GM23338 (cell line): Measurements from ENCODE around the gene SORCS2. TPM values are rescaled to one million over a fixed set of nuclear protein-coding genes. Genes with fewer than 3 reads are reported as not detected.

ENCODE experiments used
- ATAC-seq: fragments of 200-7000 bp; cut with Tn5 transposase; 3 replicates; pipeline ENCODE4 v1.9.1; 2020
- DNase-seq: peaks from one replicate; pipeline ENCODE4 v3.0.0-alpha.2; 2015; ENCODE audit warnings: low spot score
- H2AFZ ChIP-seq: fragments of 200-600 bp; sonication (generic); 2 replicates; pipeline ENCODE4 v1.8.0; 2016; ENCODE audit warnings: antibody characterized with exemption, mild to moderate bottlenecking, moderate library complexity
- H3F3A ChIP-seq: fragments of 200-600 bp; sonication (generic); replicated peaks from 2 replicates; pipeline ENCODE4 v1.8.0; 2017; ENCODE audit warnings: antibody characterized with exemption, mixed run types, low read depth
- H3K27ac ChIP-seq: fragments of 200-600 bp; sonication (generic); 2 replicates; pipeline ENCODE4 v1.6.1; 2016; ENCODE audit warnings: low read depth
- H3K27me3 ChIP-seq: fragments of 200-600 bp; sonication (generic); 2 replicates; pipeline ENCODE4 v1.8.0; 2016; ENCODE audit warnings: mild to moderate bottlenecking, mixed run types, moderate library complexity; ENCODE audit not compliant: insufficient read depth
- H3K36me3 ChIP-seq: fragments of 200-600 bp; sonication (generic); 2 replicates; pipeline ENCODE4 v1.8.0; 2016; ENCODE audit warnings: mild to moderate bottlenecking; ENCODE audit not compliant: insufficient read depth
- H3K4me1 ChIP-seq: fragments of 200-600 bp; sonication (generic); 2 replicates; pipeline ENCODE4 v1.8.0; 2016; ENCODE audit warnings: mild to moderate bottlenecking, moderate library complexity; ENCODE audit not compliant: insufficient read depth
- H3K4me2 ChIP-seq: fragments of 200-600 bp; sonication (generic); 2 replicates; pipeline ENCODE4 v1.7.1; 2017; ENCODE audit warnings: mixed run types
- H3K4me3 ChIP-seq: fragments of 200-600 bp; sonication (generic); 2 replicates; pipeline ENCODE4 v1.6.1; 2016; ENCODE audit warnings: mixed run types
- H3K79me2 ChIP-seq: fragments of 200-600 bp; sonication (generic); replicated peaks from 2 replicates; pipeline ENCODE4 v1.8.0; 2017; ENCODE audit warnings: mild to moderate bottlenecking; ENCODE audit not compliant: insufficient read depth
- H3K9me2 ChIP-seq: fragments of 200-600 bp; sonication (generic); 2 replicates; pipeline ENCODE4 v1.8.0; 2017; ENCODE audit not compliant: insufficient read depth
- H4K20me1 ChIP-seq: fragments of 200-600 bp; sonication (generic); replicated peaks from 2 replicates; pipeline ENCODE4 v1.8.0; 2017; ENCODE audit warnings: mild to moderate bottlenecking; ENCODE audit not compliant: insufficient read depth
- H3K27ac Mint-ChIP-seq: 2 replicates; pipeline ENCODE4 v1.8.0; 2020; ENCODE audit warnings: inconsistent platforms, mild to moderate bottlenecking, moderate library complexity, mixed read lengths
- H3K27me3 Mint-ChIP-seq: 3 replicates; pipeline ENCODE4 v1.8.0; 2022; ENCODE audit warnings: low read depth, mild to moderate bottlenecking, moderate library complexity, mixed read lengths, inconsistent platforms; ENCODE audit not compliant: insufficient read depth, poor library complexity
- H3K36me3 Mint-ChIP-seq: 3 replicates; pipeline ENCODE4 v1.8.0; 2021; ENCODE audit warnings: low read depth, mild to moderate bottlenecking, inconsistent platforms, moderate library complexity, mixed read lengths
- H3K4me1 Mint-ChIP-seq: 3 replicates; pipeline ENCODE4 v1.8.0; 2020; ENCODE audit warnings: mild to moderate bottlenecking, inconsistent platforms, mixed read lengths
- H3K4me3 Mint-ChIP-seq: 3 replicates; pipeline ENCODE4 v1.8.0; 2021; ENCODE audit warnings: moderate library complexity, mild to moderate bottlenecking, inconsistent platforms, mixed read lengths
- H3K9me3 Mint-ChIP-seq: 3 replicates; pipeline ENCODE4 v1.8.0; 2020; ENCODE audit warnings: moderate library complexity, mild to moderate bottlenecking, inconsistent platforms, mixed read lengths
- CREB1 ChIP-seq: fragments of 250-450 bp; sonication (Bioruptor Pico); IDR thresholded peaks from 2 replicates; pipeline ENCODE4 v1.5.0; 2020; ENCODE audit warnings: low read depth, mild to moderate bottlenecking, moderate library complexity
- EZH2 ChIP-seq: fragments of 200-600 bp; sonication (generic); IDR thresholded peaks from one replicate; pipeline ENCODE4 v1.8.0; 2017; ENCODE audit warnings: antibody characterized with exemption, mild to moderate bottlenecking, low read depth; ENCODE audit not compliant: unreplicated experiment
- EZH2phosphoT487 ChIP-seq: fragments of 200-600 bp; sonication (generic); IDR thresholded peaks from one replicate; pipeline ENCODE4 v1.8.1; 2018; ENCODE audit warnings: antibody characterized with exemption; ENCODE audit not compliant: unreplicated experiment
- JUNB ChIP-seq: IDR thresholded peaks from one replicate; pipeline ENCODE4 v1.6.1; 2016; ENCODE audit warnings: antibody characterized with exemption; ENCODE audit not compliant: unreplicated experiment
- NANOG ChIP-seq: IDR thresholded peaks from 2 replicates; pipeline ENCODE4 v1.6.1; 2016; ENCODE audit warnings: antibody characterized with exemption, borderline replicate concordance
- POLR2AphosphoS5 ChIP-seq: IDR thresholded peaks from 2 replicates; pipeline ENCODE4 v1.6.1; 2016; ENCODE audit warnings: antibody characterized with exemption, low read depth
- STAT1 ChIP-seq: IDR thresholded peaks from one replicate; pipeline ENCODE4 v1.6.1; 2016; ENCODE audit warnings: antibody characterized with exemption; ENCODE audit not compliant: unreplicated experiment
- ZNF114 ChIP-seq: fragments of 250-450 bp; sonication (Bioruptor Pico); IDR thresholded peaks from 2 replicates; pipeline ENCODE4 v1.5.0; 2020; ENCODE audit warnings: mild to moderate bottlenecking, moderate library complexity
- ZNF331 ChIP-seq: fragments of 250-450 bp; sonication (Bioruptor Pico); IDR thresholded peaks from 2 replicates; pipeline ENCODE4 v1.5.0; 2020; ENCODE audit warnings: low read depth, mild to moderate bottlenecking, moderate library complexity
- polyA plus RNA-seq: library from polyadenylated mRNA; unstranded; fragments of >200 nt; fragmentation: Nextera tagmentation; extraction: Ambion mirVana; gene quantifications from 2 replicates; pipeline ENCODE4 v1.2.1, GENCODE V29; 2016
- total RNA-seq: library from RNA; depleted of rRNA; stranded (reverse); fragments of >200 nt; shearing (Covaris generic); gene quantifications from 2 replicates; pipeline ENCODE4 v1.2.3, GENCODE V29; 2014
- TF ChIP-seq, protein P1 (sequence below): IDR thresholded peaks from 2 replicates; pipeline ENCODE4 v1.6.1; 2016; ENCODE audit warnings: antibody characterized with exemption
- TF ChIP-seq, protein P2 (sequence below): fragments of 250-450 bp; sonication (Bioruptor Pico); IDR thresholded peaks from 2 replicates; pipeline ENCODE4 v1.5.0; 2020; ENCODE audit warnings: mild to moderate bottlenecking, moderate library complexity
- TF ChIP-seq, protein P3 (sequence below): IDR thresholded peaks from one replicate; pipeline ENCODE4 v1.6.1; 2018; ENCODE audit warnings: antibody characterized with exemption; ENCODE audit not compliant: unreplicated experiment
- TF ChIP-seq, protein P4 (sequence below), 2 experiments: fragments of 200-600 bp in 1 of 2; sonication (generic) in 1 of 2; conservative IDR thresholded peaks; 2 replicates each; pipeline versions ENCODE4 v1.5.1 to v1.6.1; 2016 to 2017; ENCODE audit warnings: antibody characterized with exemption in 2 of 2, low read depth in 2 of 2, mild to moderate bottlenecking in 2 of 2, moderate library complexity in 1 of 2

The SORCS2 gene
- total and polyA plus RNA-seq, 2 experiments from 2014 or later, result 0.47 to 2.4 TPM

DNA sequence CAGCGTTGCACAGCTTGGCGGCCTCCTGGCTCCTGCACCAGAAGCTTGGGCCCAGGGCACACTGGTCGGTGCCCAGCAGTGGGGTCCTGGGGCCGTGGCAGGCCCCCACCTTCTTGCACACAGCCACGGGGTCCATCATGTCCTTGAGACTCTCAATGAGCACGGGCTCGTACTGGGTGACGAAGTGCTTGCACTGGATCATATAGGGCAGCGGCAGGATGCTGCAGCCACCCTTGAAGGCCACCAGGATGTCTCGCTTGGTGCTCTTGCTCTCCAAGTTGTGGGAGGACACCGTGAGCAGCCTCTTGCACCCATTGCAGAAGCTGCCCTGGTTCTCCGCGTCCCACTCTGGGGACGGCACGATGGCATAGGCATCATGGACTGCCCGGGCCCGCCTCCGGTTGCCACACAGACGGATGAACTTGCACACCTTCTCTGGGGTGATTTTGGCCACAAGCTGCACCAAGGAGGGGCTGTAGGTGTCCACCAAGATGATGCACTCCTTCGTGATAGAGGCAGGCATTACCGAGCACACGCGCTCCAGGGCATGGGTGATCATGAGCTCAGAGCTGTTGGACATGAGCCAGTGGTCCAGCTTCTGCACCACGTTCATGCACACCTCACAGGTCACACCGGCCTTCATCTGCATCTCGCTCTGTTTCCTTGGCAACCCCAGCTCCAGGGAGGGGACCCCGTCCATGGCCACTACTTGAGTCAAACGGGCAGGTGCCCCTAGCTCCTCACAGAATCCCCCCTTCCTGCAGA, 241.2 kb downstream of the SORCS2 start:
- Histone ChIP-seq H3K4me3 (no peak overlapping the region), H3K27me3 (no peaks in the 10 kb centered on the region), H3K79me2 (no peaks in the 10 kb centered on the region), H3K27ac (no peak overlapping the region), H2AFZ (no peak overlapping the region), H3K4me1 (peaks cover 16% of the 10 kb centered on the region), H3K4me2 (no peak overlapping the region), H3K36me3 (no peaks in the 10 kb centered on the region), H3F3A (no peaks in the 10 kb centered on the region), H3K9me2 (no peaks in the 10 kb centered on the region), H4K20me1 (no peaks in the 10 kb centered on the region)
- ATAC-seq, result no peak
- peaks cover 32% of the 10 kb centered on the region for H3K4me1 Mint-ChIP-seq
- H3K27me3 Mint-ChIP-seq, result peaks cover 15% of the 10 kb centered on the region
- no peak for TF ChIP-seq STAT1
- no peak for TF ChIP-seq ZNF114
- TF ChIP-seq POLR2AphosphoS5, result no peak
- TF ChIP-seq, protein P1, sequence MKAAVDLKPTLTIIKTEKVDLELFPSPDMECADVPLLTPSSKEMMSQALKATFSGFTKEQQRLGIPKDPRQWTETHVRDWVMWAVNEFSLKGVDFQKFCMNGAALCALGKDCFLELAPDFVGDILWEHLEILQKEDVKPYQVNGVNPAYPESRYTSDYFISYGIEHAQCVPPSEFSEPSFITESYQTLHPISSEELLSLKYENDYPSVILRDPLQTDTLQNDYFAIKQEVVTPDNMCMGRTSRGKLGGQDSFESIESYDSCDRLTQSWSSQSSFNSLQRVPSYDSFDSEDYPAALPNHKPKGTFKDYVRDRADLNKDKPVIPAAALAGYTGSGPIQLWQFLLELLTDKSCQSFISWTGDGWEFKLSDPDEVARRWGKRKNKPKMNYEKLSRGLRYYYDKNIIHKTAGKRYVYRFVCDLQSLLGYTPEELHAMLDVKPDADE, result no peak
- TF ChIP-seq JUNB, result no peak
- TF ChIP-seq ZNF331, result no peak
- TF ChIP-seq CREB1 (CRISPR knock-in tag), result no peak
- TF ChIP-seq, protein P2, sequence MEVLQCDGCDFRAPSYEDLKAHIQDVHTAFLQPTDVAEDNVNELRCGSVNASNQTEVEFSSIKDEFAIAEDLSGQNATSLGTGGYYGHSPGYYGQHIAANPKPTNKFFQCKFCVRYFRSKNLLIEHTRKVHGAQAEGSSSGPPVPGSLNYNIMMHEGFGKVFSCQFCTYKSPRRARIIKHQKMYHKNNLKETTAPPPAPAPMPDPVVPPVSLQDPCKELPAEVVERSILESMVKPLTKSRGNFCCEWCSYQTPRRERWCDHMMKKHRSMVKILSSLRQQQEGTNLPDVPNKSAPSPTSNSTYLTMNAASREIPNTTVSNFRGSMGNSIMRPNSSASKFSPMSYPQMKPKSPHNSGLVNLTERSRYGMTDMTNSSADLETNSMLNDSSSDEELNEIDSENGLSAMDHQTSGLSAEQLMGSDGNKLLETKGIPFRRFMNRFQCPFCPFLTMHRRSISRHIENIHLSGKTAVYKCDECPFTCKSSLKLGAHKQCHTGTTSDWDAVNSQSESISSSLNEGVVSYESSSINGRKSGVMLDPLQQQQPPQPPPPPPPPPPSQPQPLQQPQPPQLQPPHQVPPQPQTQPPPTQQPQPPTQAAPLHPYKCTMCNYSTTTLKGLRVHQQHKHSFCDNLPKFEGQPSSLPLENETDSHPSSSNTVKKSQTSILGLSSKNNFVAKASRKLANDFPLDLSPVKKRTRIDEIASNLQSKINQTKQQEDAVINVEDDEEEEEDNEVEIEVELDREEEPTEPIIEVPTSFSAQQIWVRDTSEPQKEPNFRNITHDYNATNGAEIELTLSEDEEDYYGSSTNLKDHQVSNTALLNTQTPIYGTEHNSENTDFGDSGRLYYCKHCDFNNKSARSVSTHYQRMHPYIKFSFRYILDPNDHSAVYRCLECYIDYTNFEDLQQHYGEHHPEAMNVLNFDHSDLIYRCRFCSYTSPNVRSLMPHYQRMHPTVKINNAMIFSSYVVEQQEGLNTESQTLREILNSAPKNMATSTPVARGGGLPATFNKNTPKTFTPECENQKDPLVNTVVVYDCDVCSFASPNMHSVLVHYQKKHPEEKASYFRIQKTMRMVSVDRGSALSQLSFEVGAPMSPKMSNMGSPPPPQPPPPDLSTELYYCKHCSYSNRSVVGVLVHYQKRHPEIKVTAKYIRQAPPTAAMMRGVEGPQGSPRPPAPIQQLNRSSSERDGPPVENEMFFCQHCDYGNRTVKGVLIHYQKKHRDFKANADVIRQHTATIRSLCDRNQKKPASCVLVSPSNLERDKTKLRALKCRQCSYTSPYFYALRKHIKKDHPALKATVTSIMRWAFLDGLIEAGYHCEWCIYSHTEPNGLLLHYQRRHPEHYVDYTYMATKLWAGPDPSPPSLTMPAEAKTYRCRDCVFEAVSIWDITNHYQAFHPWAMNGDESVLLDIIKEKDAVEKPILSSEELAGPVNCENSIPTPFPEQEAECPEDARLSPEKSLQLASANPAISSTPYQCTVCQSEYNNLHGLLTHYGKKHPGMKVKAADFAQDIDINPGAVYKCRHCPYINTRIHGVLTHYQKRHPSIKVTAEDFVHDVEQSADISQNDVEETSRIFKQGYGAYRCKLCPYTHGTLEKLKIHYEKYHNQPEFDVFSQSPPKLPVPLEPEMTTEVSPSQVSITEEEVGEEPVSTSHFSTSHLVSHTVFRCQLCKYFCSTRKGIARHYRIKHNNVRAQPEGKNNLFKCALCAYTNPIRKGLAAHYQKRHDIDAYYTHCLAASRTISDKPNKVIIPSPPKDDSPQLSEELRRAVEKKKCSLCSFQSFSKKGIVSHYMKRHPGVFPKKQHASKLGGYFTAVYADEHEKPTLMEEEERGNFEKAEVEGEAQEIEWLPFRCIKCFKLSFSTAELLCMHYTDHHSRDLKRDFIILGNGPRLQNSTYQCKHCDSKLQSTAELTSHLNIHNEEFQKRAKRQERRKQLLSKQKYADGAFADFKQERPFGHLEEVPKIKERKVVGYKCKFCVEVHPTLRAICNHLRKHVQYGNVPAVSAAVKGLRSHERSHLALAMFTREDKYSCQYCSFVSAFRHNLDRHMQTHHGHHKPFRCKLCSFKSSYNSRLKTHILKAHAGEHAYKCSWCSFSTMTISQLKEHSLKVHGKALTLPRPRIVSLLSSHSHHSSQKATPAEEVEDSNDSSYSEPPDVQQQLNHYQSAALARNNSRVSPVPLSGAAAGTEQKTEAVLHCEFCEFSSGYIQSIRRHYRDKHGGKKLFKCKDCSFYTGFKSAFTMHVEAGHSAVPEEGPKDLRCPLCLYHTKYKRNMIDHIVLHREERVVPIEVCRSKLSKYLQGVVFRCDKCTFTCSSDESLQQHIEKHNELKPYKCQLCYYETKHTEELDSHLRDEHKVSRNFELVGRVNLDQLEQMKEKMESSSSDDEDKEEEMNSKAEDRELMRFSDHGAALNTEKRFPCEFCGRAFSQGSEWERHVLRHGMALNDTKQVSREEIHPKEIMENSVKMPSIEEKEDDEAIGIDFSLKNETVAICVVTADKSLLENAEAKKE, result no peak
- no peak for TF ChIP-seq NANOG
- TF ChIP-seq, protein P3, sequence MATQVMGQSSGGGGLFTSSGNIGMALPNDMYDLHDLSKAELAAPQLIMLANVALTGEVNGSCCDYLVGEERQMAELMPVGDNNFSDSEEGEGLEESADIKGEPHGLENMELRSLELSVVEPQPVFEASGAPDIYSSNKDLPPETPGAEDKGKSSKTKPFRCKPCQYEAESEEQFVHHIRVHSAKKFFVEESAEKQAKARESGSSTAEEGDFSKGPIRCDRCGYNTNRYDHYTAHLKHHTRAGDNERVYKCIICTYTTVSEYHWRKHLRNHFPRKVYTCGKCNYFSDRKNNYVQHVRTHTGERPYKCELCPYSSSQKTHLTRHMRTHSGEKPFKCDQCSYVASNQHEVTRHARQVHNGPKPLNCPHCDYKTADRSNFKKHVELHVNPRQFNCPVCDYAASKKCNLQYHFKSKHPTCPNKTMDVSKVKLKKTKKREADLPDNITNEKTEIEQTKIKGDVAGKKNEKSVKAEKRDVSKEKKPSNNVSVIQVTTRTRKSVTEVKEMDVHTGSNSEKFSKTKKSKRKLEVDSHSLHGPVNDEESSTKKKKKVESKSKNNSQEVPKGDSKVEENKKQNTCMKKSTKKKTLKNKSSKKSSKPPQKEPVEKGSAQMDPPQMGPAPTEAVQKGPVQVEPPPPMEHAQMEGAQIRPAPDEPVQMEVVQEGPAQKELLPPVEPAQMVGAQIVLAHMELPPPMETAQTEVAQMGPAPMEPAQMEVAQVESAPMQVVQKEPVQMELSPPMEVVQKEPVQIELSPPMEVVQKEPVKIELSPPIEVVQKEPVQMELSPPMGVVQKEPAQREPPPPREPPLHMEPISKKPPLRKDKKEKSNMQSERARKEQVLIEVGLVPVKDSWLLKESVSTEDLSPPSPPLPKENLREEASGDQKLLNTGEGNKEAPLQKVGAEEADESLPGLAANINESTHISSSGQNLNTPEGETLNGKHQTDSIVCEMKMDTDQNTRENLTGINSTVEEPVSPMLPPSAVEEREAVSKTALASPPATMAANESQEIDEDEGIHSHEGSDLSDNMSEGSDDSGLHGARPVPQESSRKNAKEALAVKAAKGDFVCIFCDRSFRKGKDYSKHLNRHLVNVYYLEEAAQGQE, result no peak
- no peak for TF ChIP-seq EZH2phosphoT487
- TF ChIP-seq, protein P4, sequence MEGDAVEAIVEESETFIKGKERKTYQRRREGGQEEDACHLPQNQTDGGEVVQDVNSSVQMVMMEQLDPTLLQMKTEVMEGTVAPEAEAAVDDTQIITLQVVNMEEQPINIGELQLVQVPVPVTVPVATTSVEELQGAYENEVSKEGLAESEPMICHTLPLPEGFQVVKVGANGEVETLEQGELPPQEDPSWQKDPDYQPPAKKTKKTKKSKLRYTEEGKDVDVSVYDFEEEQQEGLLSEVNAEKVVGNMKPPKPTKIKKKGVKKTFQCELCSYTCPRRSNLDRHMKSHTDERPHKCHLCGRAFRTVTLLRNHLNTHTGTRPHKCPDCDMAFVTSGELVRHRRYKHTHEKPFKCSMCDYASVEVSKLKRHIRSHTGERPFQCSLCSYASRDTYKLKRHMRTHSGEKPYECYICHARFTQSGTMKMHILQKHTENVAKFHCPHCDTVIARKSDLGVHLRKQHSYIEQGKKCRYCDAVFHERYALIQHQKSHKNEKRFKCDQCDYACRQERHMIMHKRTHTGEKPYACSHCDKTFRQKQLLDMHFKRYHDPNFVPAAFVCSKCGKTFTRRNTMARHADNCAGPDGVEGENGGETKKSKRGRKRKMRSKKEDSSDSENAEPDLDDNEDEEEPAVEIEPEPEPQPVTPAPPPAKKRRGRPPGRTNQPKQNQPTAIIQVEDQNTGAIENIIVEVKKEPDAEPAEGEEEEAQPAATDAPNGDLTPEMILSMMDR (conservative IDR thresholded peaks at IDR 0.05; ENCODE audit: low read depth in 2 of 2), result no peak
- TF ChIP-seq EZH2, result no peak
- no peak for DNase-seq
- peaks cover under 1% of the 10 kb centered on the region; the same call in 2 of the 3 replicates for H3K9me3 Mint-ChIP-seq
- H3K27ac Mint-ChIP-seq, result no peak overlapping the region
- no peaks in the 10 kb centered on the region for H3K36me3 Mint-ChIP-seq
- no peak overlapping the region for H3K4me3 Mint-ChIP-seq
